ENCODE results near the gene NCL.
"Not testable (repeated sequence)": the region's sequence is repeated elsewhere in the genome, so short reads cannot be mapped to it uniquely, and the experiment has no call there.

The NCL gene

DNA sequence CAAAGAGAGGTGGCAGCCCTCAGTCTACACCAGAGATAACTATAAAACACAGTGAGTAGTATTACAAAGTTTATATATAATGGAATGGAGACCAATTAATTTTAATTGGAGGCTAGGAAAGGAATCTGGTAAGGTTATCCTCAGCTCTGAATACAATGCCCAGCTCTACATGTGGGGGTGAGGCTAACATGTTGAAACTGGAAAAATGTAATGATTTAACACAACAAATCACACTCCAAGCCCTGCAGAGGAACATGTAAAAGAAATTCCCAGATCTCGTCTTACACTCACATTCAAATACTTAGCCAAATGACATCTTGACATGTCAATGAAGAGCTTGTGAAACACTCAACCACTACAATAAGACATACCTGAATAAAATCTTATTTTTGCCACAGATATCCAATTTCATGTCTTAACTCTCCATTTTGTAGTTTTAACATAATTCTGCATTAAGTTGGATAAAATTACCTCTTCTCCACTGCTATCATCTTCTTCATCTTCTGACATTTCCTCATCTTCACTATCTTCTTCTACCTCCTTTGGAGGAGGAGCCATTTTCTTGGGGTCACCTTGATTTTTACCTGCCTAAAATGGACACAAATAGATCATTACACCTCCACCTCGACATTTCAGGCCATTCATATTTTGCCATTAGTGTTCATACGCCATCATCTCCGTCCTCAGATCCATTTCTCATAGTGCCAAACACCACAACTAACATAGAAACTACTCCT is 1.4 kb downstream of the NCL start:
- DNase-seq (ENCODE audit: low spot score), result no peak
- in situ Hi-C loops (cut with MboI; ENCODE audit: low sequenced_read_pairs, unreplicated experiment), result no loop called here
- TF ChIP-seq CTCF (IDR thresholded peaks at IDR 0.05; ENCODE audit: borderline replicate concordance, control extremely low read depth, extremely low read depth, insufficient read depth, missing control alignments), result no peak

DNA sequence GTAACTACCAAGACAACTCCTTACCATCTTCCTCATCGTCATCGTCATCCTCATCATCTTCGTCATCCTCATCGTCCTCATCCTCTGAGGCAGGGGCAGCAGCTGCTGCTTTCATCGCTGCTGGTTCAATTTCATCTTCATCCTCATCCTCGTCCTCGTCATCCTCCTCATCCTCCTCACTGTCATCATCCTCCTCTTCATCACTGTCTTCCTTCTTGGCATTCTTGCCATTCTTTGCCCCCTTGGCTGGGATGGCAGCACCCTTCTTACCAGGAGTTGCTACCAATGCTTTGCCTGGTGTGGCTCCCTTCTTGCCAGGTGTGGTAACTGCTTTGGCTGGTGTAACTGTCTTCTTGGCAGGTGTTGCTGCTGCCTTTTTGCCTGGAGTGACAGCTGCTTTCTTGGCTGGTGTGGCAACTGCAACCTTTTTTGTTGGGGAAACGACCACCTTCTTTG is 2.7 kb downstream of the NCL start:
- no peak for DNase-seq (ENCODE audit: low spot score)
- in situ Hi-C loops (cut with MboI; ENCODE audit: low sequenced_read_pairs, unreplicated experiment), result no loop called here
- no peak for TF ChIP-seq CTCF (IDR thresholded peaks at IDR 0.05; ENCODE audit: borderline replicate concordance, control extremely low read depth, extremely low read depth, insufficient read depth, missing control alignments)

DNA sequence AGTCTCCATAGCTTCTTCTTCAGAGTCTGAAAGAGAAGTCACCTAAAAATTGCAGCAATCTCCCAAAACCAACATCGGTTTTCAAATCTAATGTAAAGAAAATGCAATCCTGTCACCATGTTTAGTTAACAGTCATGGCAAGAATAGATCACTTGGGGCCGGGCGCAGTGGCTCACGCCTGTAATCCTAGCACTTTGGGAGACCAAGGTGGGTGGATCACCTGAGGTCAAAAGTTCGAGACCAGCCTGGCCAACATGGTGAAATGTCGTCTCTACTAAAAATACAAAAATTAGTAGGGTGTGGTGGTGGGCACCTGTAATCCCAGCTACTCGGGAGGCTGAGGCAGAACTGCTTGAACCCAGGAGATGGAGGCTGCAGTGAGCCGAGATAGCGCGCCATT is 3.4 kb downstream of the NCL start:
- in situ Hi-C loops (cut with MboI; ENCODE audit: low sequenced_read_pairs, unreplicated experiment); DNase-seq (ENCODE audit: low spot score): not testable (repeated sequence)

GRCh38 chr2:231460073-231460835 is 4.0 kb downstream of the NCL start:
- TF ChIP-seq CTCF (IDR thresholded peaks at IDR 0.05; ENCODE audit: borderline replicate concordance, control extremely low read depth, extremely low read depth, insufficient read depth, missing control alignments), result no peak
- in situ Hi-C loops (cut with MboI; ENCODE audit: low sequenced_read_pairs, unreplicated experiment), result no loop called here
- no peak for DNase-seq (ENCODE audit: low spot score)

- no peak for DNase-seq (ENCODE audit: low spot score)
- TF ChIP-seq CTCF (IDR thresholded peaks at IDR 0.05; ENCODE audit: borderline replicate concordance, control extremely low read depth, extremely low read depth, insufficient read depth, missing control alignments), result no peak
- in situ Hi-C loops (cut with MboI; ENCODE audit: low sequenced_read_pairs, unreplicated experiment), result no loop called here
These were observed 5.9 kb downstream of the NCL start for GRCh38 chr2:231458368-231458767.

DNA sequence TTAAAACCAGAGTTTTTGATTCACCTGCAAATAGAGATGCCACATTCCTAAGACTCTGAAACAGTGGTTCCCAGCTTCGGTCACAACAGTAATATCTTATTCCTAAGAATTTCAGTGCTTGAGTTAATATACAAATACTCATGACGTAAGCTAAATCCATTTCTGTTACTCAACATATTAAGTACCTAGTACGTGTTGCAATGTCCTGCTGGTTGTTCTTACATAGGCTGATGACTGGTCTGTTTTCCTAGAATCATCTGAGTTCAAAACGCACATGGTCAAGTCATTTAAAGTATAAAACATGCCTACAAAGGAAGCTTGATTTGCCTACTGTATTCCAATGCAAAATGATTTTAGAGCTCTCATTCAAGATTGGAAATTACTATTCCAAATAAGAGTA is 7.2 kb downstream of the NCL start:
- no peak for DNase-seq (ENCODE audit: low spot score)
- TF ChIP-seq CTCF (IDR thresholded peaks at IDR 0.05; ENCODE audit: borderline replicate concordance, control extremely low read depth, extremely low read depth, insufficient read depth, missing control alignments), result no peak
- in situ Hi-C loops (cut with MboI; ENCODE audit: low sequenced_read_pairs, unreplicated experiment), result no loop called here
